HepG2 (cell line): ENCODE data around the gene SNRNP48. TPM values are rescaled to one million over a fixed set of nuclear protein-coding genes. Genes with fewer than 3 reads are reported as not detected.

Experiments used
- CCDC6 ChIP-seq: sonication (generic); formaldehyde crosslinking; IDR thresholded peaks from 2 replicates; pipeline ENCODE4 v1.8.1; 2022; ENCODE audit warnings: mild to moderate bottlenecking, missing genetic modification reagents, moderate library complexity
- GABPB1 ChIP-seq: IDR thresholded peaks from 2 replicates; pipeline ENCODE4 v1.6.1; 2016; ENCODE audit warnings: mild to moderate bottlenecking, missing genetic modification reagents, moderate library complexity, missing compliant biosample characterization
- HMGA1 ChIP-seq: sonication (generic); formaldehyde crosslinking; conservative IDR thresholded peaks from 2 replicates; pipeline ENCODE4 v1.4.0; 2020; ENCODE audit warnings: missing genetic modification reagents
- IRF2 ChIP-seq: IDR thresholded peaks from 2 replicates; pipeline ENCODE4 v1.6.1; 2018; ENCODE audit warnings: missing genetic modification reagents, missing compliant biosample characterization
- LCORL ChIP-seq, 2 experiments: fragments of 450-650 bp in 1 of 2; sonication (generic) in 1 of 2; formaldehyde crosslinking in 1 of 2; IDR thresholded peaks; 2 replicates each; pipeline versions ENCODE4 v1.5.0 to v1.6.1; 2017 to 2020; ENCODE audit warnings: antibody characterized with exemption in 1 of 2, missing genetic modification reagents in 1 of 2
- NFRKB ChIP-seq: fragments of 450-650 bp; IDR thresholded peaks from 2 replicates; pipeline ENCODE4 v1.6.1; 2017
- PAF1 ChIP-seq: IDR thresholded peaks from 2 replicates; pipeline ENCODE4 v1.6.1; 2016; ENCODE audit warnings: missing genetic modification reagents, missing compliant biosample characterization
- PCBP2 ChIP-seq: fragments of 200-400 bp; formaldehyde crosslinking; optimal IDR thresholded peaks from 2 replicates; pipeline ENCODE3; 2018; ENCODE audit warnings: low read length, low read depth; ENCODE audit not compliant: poor library complexity, severe bottlenecking
- POGK ChIP-seq: sonication (generic); formaldehyde crosslinking; conservative IDR thresholded peaks from 2 replicates; pipeline ENCODE4 v1.8.0; 2022; ENCODE audit warnings: mild to moderate bottlenecking, moderate library complexity, missing genetic modification reagents
- TFE3 ChIP-seq: IDR thresholded peaks from 2 replicates; pipeline ENCODE4 v1.6.1; 2016
- YY1 ChIP-seq: IDR thresholded peaks from 2 replicates; pipeline ENCODE4 v1.6.1; 2011; ENCODE audit warnings: low read length, low read depth, moderate library complexity, mild to moderate bottlenecking; ENCODE audit not compliant: insufficient read depth, insufficient replicate concordance
- ZFP36 ChIP-seq: fragments of 150-350 bp; IDR thresholded peaks from 2 replicates; pipeline ENCODE4 v1.6.1; 2018; ENCODE audit warnings: borderline replicate concordance, low read length, low read depth; ENCODE audit not compliant: partially characterized antibody
- ZNF20 ChIP-seq: sonication (generic); formaldehyde crosslinking; IDR thresholded peaks from 2 replicates; pipeline ENCODE4 v1.4.0; 2020; ENCODE audit warnings: mild to moderate bottlenecking, moderate library complexity, missing genetic modification reagents
- ZNF30 ChIP-seq: sonication (generic); formaldehyde crosslinking; IDR thresholded peaks from 2 replicates; pipeline ENCODE4 v1.5.0; 2020; ENCODE audit warnings: mild to moderate bottlenecking, missing genetic modification reagents
- ZNF317 ChIP-seq: sonication (generic); formaldehyde crosslinking; IDR thresholded peaks from 2 replicates; pipeline ENCODE4 v1.5.0; 2020; ENCODE audit warnings: mild to moderate bottlenecking, missing genetic modification reagents
- ZNF34 ChIP-seq: sonication (generic); formaldehyde crosslinking; IDR thresholded peaks from 2 replicates; pipeline ENCODE4 v1.4.0; 2020; ENCODE audit warnings: mild to moderate bottlenecking, missing genetic modification reagents, borderline replicate concordance
- ZNF557 ChIP-seq: sonication (generic); formaldehyde crosslinking; IDR thresholded peaks from 2 replicates; pipeline ENCODE4 v1.4.0; 2020; ENCODE audit warnings: missing genetic modification reagents
- ZNF616 ChIP-seq: sonication (generic); formaldehyde crosslinking; IDR thresholded peaks from 2 replicates; pipeline ENCODE4 v1.5.0; 2020; ENCODE audit warnings: low read depth, mild to moderate bottlenecking, missing genetic modification reagents
- ZNF670 ChIP-seq: sonication (generic); formaldehyde crosslinking; IDR thresholded peaks from 2 replicates; pipeline ENCODE4 v1.8.0; 2022; ENCODE audit warnings: mild to moderate bottlenecking, missing genetic modification reagents, borderline replicate concordance
- ZNF7 ChIP-seq: IDR thresholded peaks from 2 replicates; pipeline ENCODE4 v1.6.1; 2016; ENCODE audit warnings: missing biosample characterization, missing genetic modification reagents
- ZNF724P ChIP-seq: sonication (generic); formaldehyde crosslinking; IDR thresholded peaks from 2 replicates; pipeline ENCODE4 v1.8.0; 2022; ENCODE audit warnings: missing genetic modification reagents, borderline replicate concordance
- ZNF883 ChIP-seq: sonication (generic); formaldehyde crosslinking; IDR thresholded peaks from 2 replicates; pipeline ENCODE4 v1.5.1; 2020; ENCODE audit warnings: mild to moderate bottlenecking, missing genetic modification reagents; ENCODE audit errors: not compliant biosample characterization
- polyA plus RNA-seq, 8 experiments: library from polyadenylated mRNA; depleted of rRNA in 3 of 8; stranded (reverse) in 7 of 8; unstranded in 1 of 8; fragments of >200 nt; fragmentation: Illumina TruSeq in 4 of 8; extraction: Trizol in 4 of 8; gene quantifications; 2 replicates each; pipeline versions ENCODE4 v1.2.1 to v1.2.3, GENCODE V29; 2011 to 2016; ENCODE audit warnings: low read depth in 4 of 8, missing spikeins in 1 of 8, mixed read lengths in 1 of 8; ENCODE audit not compliant: insufficient read depth in 1 of 8
- total RNA-seq, 5 experiments: library from RNA; depleted of rRNA; stranded (reverse); fragments of >200 nt; fragmentation: Illumina TruSeq; extraction: Trizol; gene quantifications; 2 replicates each; pipeline ENCODE4 v1.2.3, GENCODE V29; 2016; ENCODE audit warnings: low read depth in 1 of 5
- TF ChIP-seq, protein P1 (sequence below): sonication (generic); formaldehyde crosslinking; IDR thresholded peaks from 2 replicates; pipeline ENCODE4 v1.4.0; 2020; ENCODE audit warnings: missing genetic modification reagents

SNRNP48 gene
- total and polyA plus RNA-seq, 2 of the 13 experiments (the other 11 are each of a cell fraction or from before 2014, with no cell fraction given) = 17.5 to 47.5 TPM

DNA sequence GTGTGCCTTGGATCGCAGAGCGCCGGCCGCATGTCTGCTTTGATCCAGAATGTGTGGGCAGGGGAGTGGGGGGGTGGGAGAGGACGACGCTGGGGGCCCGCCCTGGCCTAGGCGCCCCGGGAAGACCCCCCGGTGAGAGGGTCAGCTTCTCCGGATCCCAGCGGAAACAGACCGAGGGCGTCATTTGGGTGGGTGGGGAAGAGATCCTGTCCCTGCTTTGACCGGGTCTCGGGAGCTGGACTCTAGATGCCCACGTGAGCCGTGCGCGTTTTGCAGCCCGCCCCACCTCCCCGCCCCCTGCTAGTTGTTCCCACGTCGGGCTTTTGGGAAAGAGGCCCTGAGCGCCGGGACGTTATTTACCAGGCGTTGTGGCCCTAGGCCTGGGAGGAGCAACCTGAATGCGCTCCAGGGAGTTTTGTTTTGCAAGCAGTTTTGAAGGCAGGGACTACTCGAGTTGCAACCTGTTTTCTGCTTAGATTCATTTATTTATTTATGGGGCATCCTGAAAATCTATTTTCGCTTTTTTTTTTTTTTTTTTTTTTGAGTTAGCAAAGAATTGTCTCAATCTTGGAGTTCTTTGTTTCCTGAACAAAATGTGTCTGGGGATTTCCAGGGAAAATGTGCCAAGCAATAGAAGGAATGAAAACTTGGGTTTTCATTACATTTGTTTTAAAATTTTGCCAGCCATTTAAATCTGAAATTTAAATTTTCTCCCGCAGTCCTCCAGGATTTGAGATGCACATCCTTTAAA is 46.9 kb upstream of the SNRNP48 start (continued):
- TF ChIP-seq ZNF670 (no peak), CCDC6 (peak; percentile 73), YY1 (peak; percentile 38), TFE3 (peak; percentile 72; the same call in 1 of the 2 replicates), PCBP2 (no peak), PAF1 (CRISPR knock-in tag) (no peak), ZNF7 (CRISPR knock-in tag) (no peak), IRF2 (CRISPR knock-in tag) (0 out of 2 replicates have a peak, but pooled peaks have one; percentile 34), ZNF616 (no peak), ZNF557 (CRISPR knock-in tag) (0 out of 2 replicates have a peak, but pooled peaks have one; percentile 62), ZNF34 (CRISPR knock-in tag) (no peak), ZNF317 (CRISPR knock-in tag) (peak; percentile 82; the same call in 1 of the 2 replicates), GABPB1 (CRISPR knock-in tag) (0 out of 2 replicates have a peak, but pooled peaks have one; percentile 54), ZNF724P (CRISPR knock-in tag) (no peak), ZNF30 (no peak), ZNF883 (CRISPR knock-in tag) (no peak), ZFP36 (no peak), POGK (no peak), ZNF20 (no peak), HMGA1 (CRISPR knock-in tag) (no peak), LCORL (IDR thresholded peaks at IDR 0.05) (0 out of 2 replicates have a peak, but pooled peaks have one; percentile 36), LCORL (CRISPR knock-in tag; IDR thresholded peaks at IDR 0.05) (peak; percentile 96), NFRKB (no peak)
- TF ChIP-seq, protein P1, sequence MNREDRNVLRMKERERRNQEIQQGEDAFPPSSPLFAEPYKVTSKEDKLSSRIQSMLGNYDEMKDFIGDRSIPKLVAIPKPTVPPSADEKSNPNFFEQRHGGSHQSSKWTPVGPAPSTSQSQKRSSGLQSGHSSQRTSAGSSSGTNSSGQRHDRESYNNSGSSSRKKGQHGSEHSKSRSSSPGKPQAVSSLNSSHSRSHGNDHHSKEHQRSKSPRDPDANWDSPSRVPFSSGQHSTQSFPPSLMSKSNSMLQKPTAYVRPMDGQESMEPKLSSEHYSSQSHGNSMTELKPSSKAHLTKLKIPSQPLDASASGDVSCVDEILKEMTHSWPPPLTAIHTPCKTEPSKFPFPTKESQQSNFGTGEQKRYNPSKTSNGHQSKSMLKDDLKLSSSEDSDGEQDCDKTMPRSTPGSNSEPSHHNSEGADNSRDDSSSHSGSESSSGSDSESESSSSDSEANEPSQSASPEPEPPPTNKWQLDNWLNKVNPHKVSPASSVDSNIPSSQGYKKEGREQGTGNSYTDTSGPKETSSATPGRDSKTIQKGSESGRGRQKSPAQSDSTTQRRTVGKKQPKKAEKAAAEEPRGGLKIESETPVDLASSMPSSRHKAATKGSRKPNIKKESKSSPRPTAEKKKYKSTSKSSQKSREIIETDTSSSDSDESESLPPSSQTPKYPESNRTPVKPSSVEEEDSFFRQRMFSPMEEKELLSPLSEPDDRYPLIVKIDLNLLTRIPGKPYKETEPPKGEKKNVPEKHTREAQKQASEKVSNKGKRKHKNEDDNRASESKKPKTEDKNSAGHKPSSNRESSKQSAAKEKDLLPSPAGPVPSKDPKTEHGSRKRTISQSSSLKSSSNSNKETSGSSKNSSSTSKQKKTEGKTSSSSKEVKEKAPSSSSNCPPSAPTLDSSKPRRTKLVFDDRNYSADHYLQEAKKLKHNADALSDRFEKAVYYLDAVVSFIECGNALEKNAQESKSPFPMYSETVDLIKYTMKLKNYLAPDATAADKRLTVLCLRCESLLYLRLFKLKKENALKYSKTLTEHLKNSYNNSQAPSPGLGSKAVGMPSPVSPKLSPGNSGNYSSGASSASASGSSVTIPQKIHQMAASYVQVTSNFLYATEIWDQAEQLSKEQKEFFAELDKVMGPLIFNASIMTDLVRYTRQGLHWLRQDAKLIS = peak; percentile 47; the same call in 1 of the 2 replicates
